Mesenchymal stem cell (in vitro differentiated cells and primary cell): ENCODE measurements around the gene ARL6IP4. TPM values are rescaled to one million over a fixed set of nuclear protein-coding genes. Genes with fewer than 3 reads are reported as not detected.
A peak's percentile ranks its signal among the peaks of the same experiment; 100 is the strongest.

ENCODE experiments used
- DNase-seq: peaks from one replicate; pipeline ENCODE4 v3.0.0-alpha.2; 2013
- H2AFZ ChIP-seq: one replicate; pipeline ENCODE4 v1.6.1; 2013; ENCODE audit warnings: low read depth, mild to moderate bottlenecking, control low read depth, inconsistent platforms, low read length, moderate library complexity
- H2AK5ac ChIP-seq: 2 replicates; pipeline ENCODE4 v1.6.1; 2013; ENCODE audit warnings: low read length, moderate library complexity, mild to moderate bottlenecking, inconsistent platforms; ENCODE audit not compliant: severe bottlenecking
- H2BK120ac ChIP-seq: one replicate; pipeline ENCODE4 v1.6.1; 2013; ENCODE audit warnings: low read depth, mild to moderate bottlenecking, inconsistent platforms, low read length, moderate library complexity
- H2BK12ac ChIP-seq, 2 experiments: one replicate each; pipeline ENCODE4 v1.6.1; 2013; ENCODE audit warnings: inconsistent platforms in 2 of 2, low read length in 2 of 2, mild to moderate bottlenecking in 2 of 2, moderate library complexity in 2 of 2, control low read depth in 1 of 2
- H2BK15ac ChIP-seq: one replicate; pipeline ENCODE4 v1.6.1; 2013; ENCODE audit warnings: mild to moderate bottlenecking, low read depth, inconsistent platforms; ENCODE audit not compliant: poor library complexity, severe bottlenecking
- H2BK5ac ChIP-seq: 2 replicates; pipeline ENCODE4 v1.6.1; 2013; ENCODE audit warnings: low read depth, mild to moderate bottlenecking, low read length, control low read depth, inconsistent platforms; ENCODE audit not compliant: poor library complexity, severe bottlenecking
- H3K14ac ChIP-seq, 2 experiments: one replicate each; pipeline ENCODE4 v1.6.1; 2013; ENCODE audit warnings: inconsistent platforms in 2 of 2, low read length in 2 of 2, control low read depth in 1 of 2, mild to moderate bottlenecking in 1 of 2, moderate library complexity in 1 of 2
- H3K18ac ChIP-seq, 2 experiments: one replicate each; pipeline ENCODE4 v1.6.1; 2013; ENCODE audit warnings: inconsistent platforms in 2 of 2, low read length in 2 of 2, control low read depth in 1 of 2, low read depth in 1 of 2, mild to moderate bottlenecking in 1 of 2
- H3K23ac ChIP-seq, 2 experiments: one replicate each; pipeline ENCODE4 v1.6.1; 2013; ENCODE audit warnings: inconsistent platforms in 2 of 2, low read length in 2 of 2, mild to moderate bottlenecking in 2 of 2, moderate library complexity in 2 of 2, control low read depth in 1 of 2
- H3K27ac ChIP-seq: 2 replicates; pipeline ENCODE4 v1.5.1; 2013; ENCODE audit warnings: mild to moderate bottlenecking, moderate library complexity, low read length, control low read depth, inconsistent platforms; ENCODE audit not compliant: poor library complexity, severe bottlenecking
- H3K27me3 ChIP-seq, 2 experiments: 2 replicates each; pipeline versions ENCODE4 v1.6.1 to v1.7.0; 2013; ENCODE audit warnings: low read length in 2 of 2, mild to moderate bottlenecking in 2 of 2, moderate library complexity in 2 of 2, control low read depth in 1 of 2, inconsistent platforms in 1 of 2; ENCODE audit not compliant: control insufficient read depth in 1 of 2, insufficient read depth in 1 of 2
- H3K36me3 ChIP-seq, 2 experiments: 2 replicates each; pipeline versions ENCODE4 v1.6.1 to v1.7.0; 2013; ENCODE audit warnings: low read length in 2 of 2, control low read depth in 1 of 2, inconsistent platforms in 1 of 2, low read depth in 1 of 2, mild to moderate bottlenecking in 1 of 2; ENCODE audit not compliant: insufficient read depth in 2 of 2, control insufficient read depth in 1 of 2
- H3K4ac ChIP-seq, 2 experiments: one replicate each; pipeline ENCODE4 v1.6.1; 2013; ENCODE audit warnings: inconsistent platforms in 2 of 2, low read length in 2 of 2, mild to moderate bottlenecking in 2 of 2, moderate library complexity in 2 of 2, control low read depth in 1 of 2, low read depth in 1 of 2
- H3K4me1 ChIP-seq: 2 replicates; pipeline ENCODE4 v1.6.1; 2013; ENCODE audit warnings: low read depth, low read length, control low read depth; ENCODE audit not compliant: control insufficient read depth, insufficient read depth
- H3K4me2 ChIP-seq: 2 replicates; pipeline ENCODE4 v1.6.1; 2013; ENCODE audit warnings: low read length, mild to moderate bottlenecking, inconsistent platforms; ENCODE audit not compliant: poor library complexity, severe bottlenecking
- H3K4me3 ChIP-seq, 2 experiments: 2 replicates each; pipeline versions ENCODE4 v1.5.1 to v1.7.0; 2013; ENCODE audit warnings: low read length in 2 of 2, mild to moderate bottlenecking in 2 of 2, control low read depth in 1 of 2, low read depth in 1 of 2; ENCODE audit not compliant: insufficient read depth in 1 of 2
- H3K79me1 ChIP-seq: replicated peaks from 2 replicates; pipeline ENCODE4 v1.6.1; 2013; ENCODE audit warnings: mild to moderate bottlenecking, control low read depth, low read length, inconsistent platforms; ENCODE audit not compliant: poor library complexity, severe bottlenecking
- H3K9ac ChIP-seq: 2 replicates; pipeline ENCODE4 v1.7.0; 2013; ENCODE audit warnings: mild to moderate bottlenecking, low read length, moderate library complexity
- H3K9me3 ChIP-seq: 2 replicates; pipeline ENCODE4 v1.7.0; 2013; ENCODE audit warnings: mild to moderate bottlenecking, low read length; ENCODE audit not compliant: control insufficient read depth
- H4K8ac ChIP-seq: one replicate; pipeline ENCODE4 v1.6.1; 2013; ENCODE audit warnings: inconsistent platforms, mild to moderate bottlenecking, low read length, moderate library complexity
- H4K91ac ChIP-seq: one replicate; pipeline ENCODE4 v1.6.1; 2013; ENCODE audit warnings: mild to moderate bottlenecking, low read length, inconsistent platforms
- WGBS: methylation state at CpG from one replicate; pipeline ENCODE4 v1.1.7; 2013; ENCODE audit warnings: mixed read lengths; 5-methylcytosine and 5-hydroxymethylcytosine counted together
- polyA plus RNA-seq, 2 experiments: library from polyadenylated mRNA; stranded (reverse); fragments of 200-250 nt; gene quantifications; one replicate each; pipeline ENCODE4 v1.2.3, GENCODE V29; 2013

The ARL6IP4 gene
- 142 TPM for polyA plus RNA-seq (2013, experiment 1 of 2)
- 146 TPM for polyA plus RNA-seq (2013, experiment 2 of 2)

GRCh38 chr12:122980183-122981035 lies at the start of gene ARL6IP4:
TSS of gene ARL6IP4 (plus strand) at chr12:122980681. CDS start at chr12:122981140, 459 bp downstream.
- Histone ChIP-seq H3K27me3 (no peaks in the 10 kb centered on the region), H3K4ac (peak within 1 kb of the TSS; percentile 84 to 98), H3K27ac (peak within 1 kb of the TSS; percentile 65), H2BK120ac (peak within 1 kb of the TSS; percentile 94), H2AFZ (peak within 1 kb of the TSS; percentile 83), H3K79me1 (peaks cover 40% of the 10 kb centered on the region), H3K9ac (peak within 1 kb of the TSS; percentile 92), H3K14ac (peak within 1 kb of the TSS; percentile 69 to 97), H3K4me1 (peaks cover 71% of the 10 kb centered on the region), H2AK5ac (peak within 1 kb of the TSS; percentile 72), H3K4me3 (peak within 1 kb of the TSS; percentile 84 to 98), H3K18ac (peak within 1 kb of the TSS; percentile 95 to 97), H3K36me3 (peaks cover 27 to 60% of the 10 kb centered on the region in 2 experiments), H2BK15ac (peak within 1 kb of the TSS; percentile 96), H2BK12ac (peak within 1 kb of the TSS; percentile 9 to 68), H2BK5ac (no peak within 1 kb of the TSS), H3K4me2 (peak within 1 kb of the TSS; percentile 81), H3K9me3 (no peaks in the 10 kb centered on the region), H4K8ac (peak within 1 kb of the TSS; percentile 98), H3K23ac (peak within 1 kb of the TSS in 1 of 2 experiments; percentile 48), H4K91ac (peak within 1 kb of the TSS; percentile 96)
- DNase-seq: peak; percentile 70
- WGBS: under 1% methylated on average over 66 of the region's 96 CpGs

DNA sequence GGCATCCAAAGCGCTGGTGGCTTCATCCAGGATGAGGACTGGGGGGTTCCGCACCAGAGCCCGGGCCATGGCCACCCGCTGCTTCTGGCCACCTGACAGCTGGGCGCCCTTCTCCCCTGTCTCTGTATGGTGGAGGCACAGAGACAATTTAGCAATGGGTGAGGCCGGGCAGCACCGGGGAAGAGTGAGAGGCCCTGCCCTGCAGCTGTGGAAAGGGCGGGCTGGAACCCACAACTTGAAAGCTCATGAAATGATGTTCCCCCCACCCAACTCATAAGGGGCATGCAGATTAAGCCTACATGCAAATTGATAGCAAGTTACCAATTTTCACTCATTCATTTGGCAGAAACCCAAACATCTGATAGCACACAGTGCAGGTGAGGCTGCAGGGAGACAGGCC lies 48.3 kb upstream of the ARL6IP4 start:
- no peak overlapping the region for H3K27ac ChIP-seq
- H3K27me3 ChIP-seq: no peaks in the 10 kb centered on the region
- H2BK120ac ChIP-seq: no peak overlapping the region
- H3K23ac ChIP-seq: no peak overlapping the region
- H2AK5ac ChIP-seq: no peak overlapping the region
- H2BK5ac ChIP-seq: no peak overlapping the region
- peaks cover 18 to 22% of the 10 kb centered on the region in 2 experiments for H3K36me3 ChIP-seq
- H2BK12ac ChIP-seq: no peak overlapping the region
- H4K91ac ChIP-seq: no peak overlapping the region
- no peak overlapping the region for H3K4me2 ChIP-seq
- H3K4me1 ChIP-seq: peaks cover 10% of the 10 kb centered on the region
- no peak overlapping the region for H3K9ac ChIP-seq
- H3K79me1 ChIP-seq: no peaks in the 10 kb centered on the region
- no peak overlapping the region for H2AFZ ChIP-seq
- no peak overlapping the region for H3K14ac ChIP-seq
- no peak overlapping the region for H3K4me3 ChIP-seq
- no peaks in the 10 kb centered on the region for H3K9me3 ChIP-seq
- no peak overlapping the region for H3K4ac ChIP-seq
- DNase-seq: no peak
- 92% methylated on average over 8 of the region's 8 CpGs for WGBS
- no peak overlapping the region for H2BK15ac ChIP-seq
- no peak overlapping the region for H4K8ac ChIP-seq
- H3K18ac ChIP-seq: no peak overlapping the region

DNA sequence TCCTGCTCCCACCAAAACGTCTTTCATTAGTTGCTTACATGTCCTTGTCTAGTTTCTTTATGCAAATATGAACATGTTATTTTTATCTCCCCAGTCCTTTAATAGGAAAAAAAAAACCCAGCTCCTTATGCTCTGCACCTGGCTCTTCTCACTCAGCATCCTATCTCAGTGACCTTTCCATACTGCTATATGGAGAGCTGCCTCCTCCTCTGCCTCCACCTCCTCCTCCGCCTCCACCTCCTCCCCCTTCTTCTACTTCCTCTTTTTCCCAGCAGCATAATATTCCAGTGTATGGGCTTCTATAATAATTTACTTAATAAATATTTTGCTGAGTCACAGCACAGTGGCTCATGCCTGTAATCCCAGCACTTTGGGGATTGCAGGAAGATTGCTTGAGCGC lies 45.8 kb upstream of the ARL6IP4 start:
- Histone ChIP-seq H3K9me3 (no peaks in the 10 kb centered on the region), H2BK15ac (no peak overlapping the region), H2BK120ac (no peak overlapping the region), H3K27me3 (no peaks in the 10 kb centered on the region), H3K23ac (no peak overlapping the region), H3K27ac (no peak overlapping the region), H3K4ac (no peak overlapping the region), H3K79me1 (no peaks in the 10 kb centered on the region), H2AK5ac (no peak overlapping the region), H4K91ac (no peak overlapping the region), H4K8ac (no peak overlapping the region), H3K14ac (peak overlapping the region in 1 of 2 experiments; percentile 4), H2BK5ac (no peak overlapping the region), H3K4me3 (no peak overlapping the region), H2AFZ (no peak overlapping the region), H3K18ac (no peak overlapping the region), H3K9ac (no peak overlapping the region), H3K4me2 (no peak overlapping the region), H2BK12ac (no peak overlapping the region), H3K4me1 (peaks cover 10% of the 10 kb centered on the region), H3K36me3 (peaks cover 20 to 24% of the 10 kb centered on the region in 2 experiments)
- no peak for DNase-seq
- WGBS: 90% methylated on average over 2 of the region's 3 CpGs

DNA sequence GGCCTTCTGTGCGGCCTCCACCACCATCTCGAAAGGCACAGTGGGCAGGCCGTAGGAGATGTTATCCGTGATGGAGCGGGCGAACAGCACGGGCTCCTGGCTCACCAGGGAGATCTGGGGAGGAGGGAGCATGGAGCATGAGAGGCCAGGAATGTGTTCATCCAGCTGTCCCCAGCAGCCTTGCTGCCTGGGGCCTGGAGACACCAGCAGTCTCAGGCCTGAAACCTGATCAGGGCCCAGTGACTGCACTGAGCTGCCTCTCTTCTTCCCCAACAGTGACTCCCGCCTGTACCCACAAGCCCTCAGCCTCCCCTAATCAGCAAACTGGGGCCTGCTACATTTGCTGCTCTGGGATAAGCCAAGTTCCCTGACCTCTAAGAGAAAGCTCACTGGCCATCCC lies 45.2 kb upstream of the ARL6IP4 start:
- Histone ChIP-seq H3K36me3 (peaks cover 19 to 27% of the 10 kb centered on the region in 2 experiments), H3K4me1 (peaks cover 9% of the 10 kb centered on the region), H2AFZ (no peak overlapping the region), H3K9me3 (no peaks in the 10 kb centered on the region), H2BK5ac (peak overlapping the region; percentile 5), H3K23ac (no peak overlapping the region), H2BK15ac (no peak overlapping the region), H3K9ac (no peak overlapping the region), H3K18ac (no peak overlapping the region), H3K14ac (no peak overlapping the region), H3K4ac (peak overlapping the region in 1 of 2 experiments; percentile 44), H3K27ac (no peak overlapping the region), H3K4me3 (no peak overlapping the region), H3K27me3 (no peaks in the 10 kb centered on the region), H4K8ac (no peak overlapping the region), H2AK5ac (no peak overlapping the region), H2BK12ac (no peak overlapping the region), H4K91ac (peak overlapping the region; percentile 55), H3K4me2 (no peak overlapping the region), H3K79me1 (no peaks in the 10 kb centered on the region), H2BK120ac (no peak overlapping the region)
- DNase-seq: no peak
- WGBS: 84% methylated on average over 7 of the region's 8 CpGs
